ENCODE data around the gene LAG3.
A peak's percentile ranks its signal among the peaks of the same experiment; 100 is the strongest.

The LAG3 gene

DNA sequence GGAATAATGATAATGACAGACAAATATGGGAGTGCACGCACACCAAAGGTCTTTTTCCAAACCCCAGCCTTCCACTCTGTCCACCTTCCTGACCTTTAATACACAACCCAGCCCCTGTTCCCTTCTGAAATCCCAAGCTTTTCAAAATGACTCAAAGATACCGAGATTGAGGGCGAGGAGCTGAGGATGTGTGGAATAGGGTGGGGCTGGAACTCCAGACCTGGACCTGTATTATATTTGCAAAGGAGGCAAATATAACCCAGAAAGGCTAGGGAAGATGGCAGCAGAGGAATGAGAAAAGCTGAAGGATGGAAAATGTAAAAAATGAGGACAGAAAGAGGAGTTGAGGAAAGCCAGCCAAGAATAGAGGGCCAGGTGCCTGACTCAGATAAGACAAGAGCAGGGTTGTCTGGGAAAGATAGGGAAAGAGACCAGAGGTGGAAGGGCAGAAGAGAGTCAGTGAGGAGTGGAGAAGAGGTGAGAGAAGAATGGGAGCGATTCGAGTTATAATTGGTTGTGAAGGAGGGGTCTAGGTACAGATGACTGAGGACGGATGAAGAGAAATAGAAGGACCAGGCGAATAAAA lies 7.2 kb upstream of the LAG3 start:
- H3K4me3 Mint-ChIP-seq: peak overlapping the region; percentile 87 to 89 (median 87)
- TF ChIP-seq, protein P1, sequence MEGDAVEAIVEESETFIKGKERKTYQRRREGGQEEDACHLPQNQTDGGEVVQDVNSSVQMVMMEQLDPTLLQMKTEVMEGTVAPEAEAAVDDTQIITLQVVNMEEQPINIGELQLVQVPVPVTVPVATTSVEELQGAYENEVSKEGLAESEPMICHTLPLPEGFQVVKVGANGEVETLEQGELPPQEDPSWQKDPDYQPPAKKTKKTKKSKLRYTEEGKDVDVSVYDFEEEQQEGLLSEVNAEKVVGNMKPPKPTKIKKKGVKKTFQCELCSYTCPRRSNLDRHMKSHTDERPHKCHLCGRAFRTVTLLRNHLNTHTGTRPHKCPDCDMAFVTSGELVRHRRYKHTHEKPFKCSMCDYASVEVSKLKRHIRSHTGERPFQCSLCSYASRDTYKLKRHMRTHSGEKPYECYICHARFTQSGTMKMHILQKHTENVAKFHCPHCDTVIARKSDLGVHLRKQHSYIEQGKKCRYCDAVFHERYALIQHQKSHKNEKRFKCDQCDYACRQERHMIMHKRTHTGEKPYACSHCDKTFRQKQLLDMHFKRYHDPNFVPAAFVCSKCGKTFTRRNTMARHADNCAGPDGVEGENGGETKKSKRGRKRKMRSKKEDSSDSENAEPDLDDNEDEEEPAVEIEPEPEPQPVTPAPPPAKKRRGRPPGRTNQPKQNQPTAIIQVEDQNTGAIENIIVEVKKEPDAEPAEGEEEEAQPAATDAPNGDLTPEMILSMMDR (IDR thresholded peaks at IDR 0.05; ENCODE audit: unreplicated experiment in 3 of 3): no peak
- H3K27me3 Mint-ChIP-seq (ENCODE audit: low read depth): no peaks in the 10 kb centered on the region
- H3K9me3 Mint-ChIP-seq: no peaks in the 10 kb centered on the region
- peak overlapping the region; percentile 98 to 99 (median 98) for H3K27ac Mint-ChIP-seq
- peaks cover 16% of the 10 kb centered on the region for H3K36me3 Mint-ChIP-seq (ENCODE audit: low read depth)
- H3K4me1 Mint-ChIP-seq: peaks cover 60% of the 10 kb centered on the region

DNA sequence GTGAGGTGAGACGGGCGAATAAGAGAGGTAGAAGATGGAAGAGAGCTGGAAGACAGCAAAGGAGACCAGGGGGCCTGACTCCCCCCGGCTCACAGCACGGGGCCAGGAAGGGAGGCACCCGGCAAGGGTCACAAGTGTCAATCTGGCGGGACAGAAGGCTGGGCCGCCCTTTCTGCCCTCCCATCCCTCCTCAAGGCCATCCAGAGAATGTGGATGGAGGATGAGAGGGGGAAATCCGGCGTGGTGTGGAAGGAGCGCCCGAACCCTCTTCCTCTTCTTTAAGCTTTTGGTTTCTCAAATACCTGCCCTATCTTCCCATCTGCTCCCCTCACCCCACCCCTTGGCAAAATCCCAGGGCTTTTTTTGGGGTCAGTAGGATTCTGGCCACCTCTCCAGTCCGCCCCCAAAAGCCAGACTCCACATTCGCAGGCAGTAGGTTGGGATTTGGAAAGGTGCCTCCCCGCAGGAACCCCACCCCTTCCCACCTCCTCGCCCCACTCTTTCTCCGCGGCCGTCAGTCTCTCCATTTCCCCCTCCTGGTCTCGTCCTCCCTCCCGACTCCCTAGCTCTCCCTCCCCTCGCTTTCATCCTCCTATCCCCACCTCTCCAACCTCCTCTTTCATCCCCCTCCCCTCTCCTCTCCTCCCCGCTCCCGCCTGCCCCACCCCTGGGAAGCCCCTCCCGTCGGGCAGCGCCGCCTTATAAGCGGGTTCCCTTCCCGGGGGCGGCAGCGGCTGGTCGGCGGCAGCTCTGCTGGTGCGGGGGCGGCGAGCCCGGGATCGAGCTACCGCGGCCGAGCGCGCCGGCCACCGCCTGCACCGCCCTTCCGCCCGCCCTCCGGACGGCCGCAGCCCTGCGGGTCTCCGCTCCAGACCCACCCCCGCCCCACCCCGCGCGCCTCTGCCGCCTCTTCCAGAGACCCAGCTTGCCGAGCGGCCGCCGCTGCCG lies 6.4 kb upstream of the LAG3 start, which contains the start of gene PTMS:
Gene PTMS (plus strand): TSS at position 730 of the 948 bp plus-strand sequence. CDS start 343 bp downstream, outside the sequence.
- H3K27me3 Mint-ChIP-seq (ENCODE audit: low read depth): no peaks in the 10 kb centered on the region
- H3K36me3 Mint-ChIP-seq (ENCODE audit: low read depth): peaks cover 21% of the 10 kb centered on the region
- TF ChIP-seq, protein P1 (IDR thresholded peaks at IDR 0.05; ENCODE audit: unreplicated experiment in 3 of 3): no peak
- H3K9me3 Mint-ChIP-seq: no peaks in the 10 kb centered on the region
- peak within 1 kb of the TSS; percentile 93 to 99 (median 96) for H3K4me3 Mint-ChIP-seq
- H3K4me1 Mint-ChIP-seq: peaks cover 58% of the 10 kb centered on the region
- H3K27ac Mint-ChIP-seq: peak within 1 kb of the TSS; percentile 98 to 99 (median 98)

DNA sequence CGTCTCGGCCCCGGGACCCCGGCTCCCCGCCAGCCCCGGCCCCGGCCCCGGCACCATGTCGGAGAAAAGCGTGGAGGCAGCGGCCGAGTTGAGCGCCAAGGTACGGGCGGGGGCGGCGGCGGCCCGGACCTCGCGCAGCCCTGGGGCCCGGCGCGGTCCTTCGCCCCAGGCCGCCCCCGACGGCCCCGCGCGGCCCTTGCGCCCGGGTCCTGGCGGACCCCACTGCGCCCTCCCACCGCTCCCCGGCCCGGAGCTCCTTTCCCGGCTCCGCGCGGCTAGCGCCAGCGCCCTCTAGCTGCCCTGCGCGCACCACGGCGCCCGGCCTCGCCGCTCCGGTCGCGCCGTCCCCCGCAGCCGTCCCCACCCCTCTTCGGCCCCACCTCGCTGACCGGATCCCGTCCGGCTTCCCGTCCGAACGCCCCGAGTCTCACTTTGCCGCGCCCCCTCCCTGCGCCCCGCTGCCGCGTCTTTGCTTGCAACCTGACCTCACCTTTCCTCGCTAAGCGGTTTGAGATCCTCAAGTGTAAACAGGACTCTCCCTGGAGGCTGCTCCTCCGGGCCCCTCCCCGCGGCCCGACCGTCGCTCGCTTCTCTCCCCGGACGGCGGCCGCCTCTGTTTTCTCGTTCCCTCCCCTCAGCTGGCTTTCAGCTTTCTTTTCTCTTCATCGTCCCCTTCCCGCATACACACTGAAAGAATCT lies 5.5 kb upstream of the LAG3 start:
- H3K27ac Mint-ChIP-seq: peak overlapping the region; percentile 80 to 97 (median 97)
- H3K36me3 Mint-ChIP-seq (ENCODE audit: low read depth): peaks cover 29% of the 10 kb centered on the region
- peaks cover under 1% of the 10 kb centered on the region for H3K27me3 Mint-ChIP-seq (ENCODE audit: low read depth)
- H3K4me3 Mint-ChIP-seq: peak overlapping the region; percentile 93 to 99 (median 96)
- H3K9me3 Mint-ChIP-seq: no peaks in the 10 kb centered on the region
- H3K4me1 Mint-ChIP-seq: peaks cover 59% of the 10 kb centered on the region
- TF ChIP-seq, protein P1 (IDR thresholded peaks at IDR 0.05; ENCODE audit: unreplicated experiment in 3 of 3): peak; percentile 54 to 62 (median 61)

DNA sequence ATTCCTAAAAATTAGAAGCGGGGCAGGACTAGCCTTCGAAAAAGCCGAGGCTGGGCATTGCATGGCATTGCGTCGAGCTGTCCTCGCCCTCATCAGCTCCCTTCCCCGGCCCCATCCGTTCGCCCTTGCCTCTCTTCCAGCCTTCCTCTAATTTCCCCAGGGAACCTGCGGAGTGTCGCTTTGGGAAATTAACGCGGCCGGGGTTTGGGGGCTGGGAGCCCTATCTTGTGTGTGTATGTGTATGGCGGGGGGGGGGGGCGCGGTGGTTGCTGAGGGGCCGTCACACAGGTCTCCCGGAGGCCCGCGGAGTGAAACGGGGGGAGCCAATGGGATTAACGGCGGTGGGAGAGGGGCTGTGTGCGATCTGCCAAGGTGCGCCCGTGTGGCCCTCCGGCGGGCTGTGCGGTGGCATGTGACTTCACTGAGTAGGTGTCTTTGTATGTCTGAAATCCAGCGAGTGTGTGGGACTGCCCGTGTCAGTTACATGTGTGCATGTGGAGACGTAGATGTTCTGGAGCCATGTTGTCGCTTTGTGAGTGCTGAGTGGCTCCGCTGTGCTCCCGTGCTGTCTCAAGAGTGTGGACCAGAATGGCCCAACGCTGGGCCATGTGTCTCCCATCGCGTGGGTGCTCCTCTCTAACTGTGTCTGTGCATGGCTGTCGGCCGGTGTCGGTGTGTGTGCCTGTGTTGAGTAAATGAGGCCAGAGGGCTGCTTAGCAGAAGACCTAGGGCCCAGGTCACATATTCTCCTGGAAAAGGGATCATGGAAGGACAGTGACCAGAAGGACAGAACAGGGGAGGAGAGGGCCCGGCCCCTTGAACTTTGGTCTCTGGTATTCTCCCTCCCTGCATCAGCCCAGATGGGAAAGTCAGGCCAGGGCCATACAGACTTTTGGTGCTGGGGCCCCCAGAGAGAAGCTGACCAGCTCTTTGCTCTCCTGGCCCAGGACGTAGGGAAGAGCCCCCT lies 4.7 kb upstream of the LAG3 start:
- peaks cover 33% of the 10 kb centered on the region for H3K36me3 Mint-ChIP-seq (ENCODE audit: low read depth)
- no peaks in the 10 kb centered on the region for H3K9me3 Mint-ChIP-seq
- H3K27me3 Mint-ChIP-seq (ENCODE audit: low read depth): peaks cover 4% of the 10 kb centered on the region
- TF ChIP-seq, protein P1 (IDR thresholded peaks at IDR 0.05; ENCODE audit: unreplicated experiment in 3 of 3): no peak
- H3K4me1 Mint-ChIP-seq: peaks cover 55% of the 10 kb centered on the region
- H3K27ac Mint-ChIP-seq: peak overlapping the region; percentile 80 to 97 (median 97)
- peak overlapping the region; percentile 93 to 99 (median 96) for H3K4me3 Mint-ChIP-seq

DNA sequence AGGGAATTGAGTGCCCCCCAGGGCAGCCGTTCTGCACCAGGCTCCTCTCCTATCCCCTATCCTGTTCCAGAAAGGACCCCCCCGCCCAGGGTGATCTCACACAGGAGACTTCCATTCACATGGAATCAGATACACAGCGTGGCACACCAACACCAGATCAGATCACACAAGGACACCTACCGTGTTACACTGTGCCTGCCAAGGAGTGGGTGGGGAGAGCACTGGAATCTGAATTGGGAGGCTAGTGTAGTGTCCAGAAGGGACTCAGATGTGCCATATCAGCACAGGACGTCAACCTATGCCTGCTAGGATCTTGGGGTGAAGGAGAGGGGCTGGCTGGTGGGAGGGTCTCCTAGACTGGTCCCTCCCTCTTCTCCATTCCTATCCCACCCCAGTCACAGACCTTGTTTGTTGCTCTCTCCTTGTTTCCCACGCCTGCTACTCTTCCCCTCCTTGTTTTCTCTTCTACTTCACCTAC lies 3.8 kb upstream of the LAG3 start:
- Mint-ChIP-seq H3K4me1 (peaks cover 50% of the 10 kb centered on the region), H3K4me3 (peak overlapping the region; percentile 93 to 99 (median 96)), H3K27me3 (ENCODE audit: low read depth) (peaks cover 4% of the 10 kb centered on the region), H3K36me3 (ENCODE audit: low read depth) (peaks cover 33% of the 10 kb centered on the region), H3K9me3 (no peaks in the 10 kb centered on the region), H3K27ac (peak overlapping the region; percentile 56 to 97 (median 80))
- TF ChIP-seq, protein P1 (IDR thresholded peaks at IDR 0.05; ENCODE audit: unreplicated experiment in 3 of 3): no peak
